Caco-2 (cell line): Measurements from ENCODE around the gene PBX4. TPM values are rescaled to one million over a fixed set of nuclear protein-coding genes. Genes with fewer than 3 reads are reported as not detected.

Experiments
- BruUV-seq: library from RNA; stranded (reverse); fragments of 400-500 nt; replicated peaks from 2 replicates; lab custom pipeline; 2021; lab: Mats Ljungman, UMichigan
- CTCF ChIA-PET: fragments of 300-600 bp; sonication (Branson Sonifier 250); formaldehyde crosslinking; loops from one replicate; lab custom pipeline; 2022; ENCODE audit warnings: antibody characterized with exemption; lab: Charles Lee
- POLR2A ChIA-PET: fragments of 300-600 bp; sonication (Branson Sonifier 250); formaldehyde crosslinking; loops from one replicate; lab custom pipeline; 2022; ENCODE audit warnings: antibody characterized with exemption; lab: Charles Lee
- DNase-seq, 2 experiments: peaks; one replicate each; pipeline versions ENCODE4 v3.0.0 to v3.0.0-alpha.2; 2020 to 2022
- H3K27me3 ChIP-seq: replicated peaks from 2 replicates; pipeline ENCODE4 v1.6.0; 2011; ENCODE audit warnings: low read length; ENCODE audit not compliant: control insufficient read depth, insufficient read depth
- H3K36me3 ChIP-seq: 2 replicates; pipeline ENCODE4 v1.5.1; 2011; ENCODE audit warnings: low read length; ENCODE audit not compliant: control insufficient read depth, insufficient read depth
- H3K4me1 ChIP-seq: fragments of 250-450 bp; sonication (Bioruptor Pico); 2 replicates; pipeline ENCODE4 v1.5.1; 2020; ENCODE audit warnings: mild to moderate bottlenecking
- H3K4me3 ChIP-seq: 2 replicates; pipeline ENCODE4 v1.5.1; 2011; ENCODE audit warnings: low read depth, mild to moderate bottlenecking, control low read depth, low read length
- H3K9me3 ChIP-seq: fragments of 250-450 bp; sonication (Bioruptor Pico); 2 replicates; pipeline ENCODE4 v1.5.1; 2020; ENCODE audit warnings: mild to moderate bottlenecking, moderate library complexity
- H3K27ac Mint-ChIP-seq: one replicate; pipeline ENCODE4 v1.8.0; 2022; ENCODE audit warnings: mixed read lengths; ENCODE audit not compliant: unreplicated experiment
- H3K27me3 Mint-ChIP-seq: one replicate; pipeline ENCODE4 v1.8.0; 2022; ENCODE audit warnings: mixed read lengths; ENCODE audit not compliant: insufficient read depth, unreplicated experiment
- H3K36me3 Mint-ChIP-seq: one replicate; pipeline ENCODE4 v1.8.0; 2022; ENCODE audit warnings: mild to moderate bottlenecking, mixed read lengths; ENCODE audit not compliant: insufficient read depth, unreplicated experiment
- H3K4me1 Mint-ChIP-seq: one replicate; pipeline ENCODE4 v1.8.0; 2022; ENCODE audit warnings: low read depth, mixed read lengths; ENCODE audit not compliant: unreplicated experiment
- H3K4me3 Mint-ChIP-seq: one replicate; pipeline ENCODE4 v1.8.0; 2022; ENCODE audit warnings: mild to moderate bottlenecking, moderate library complexity, mixed read lengths; ENCODE audit not compliant: unreplicated experiment
- H3K9me3 Mint-ChIP-seq: one replicate; pipeline ENCODE4 v1.8.0; 2022; ENCODE audit warnings: mixed read lengths; ENCODE audit not compliant: unreplicated experiment
- CTCF ChIP-seq, 2 experiments: fragments of 200-600 bp in 1 of 2; IDR thresholded peaks; 1 replicate in 1 of 2; 2 replicates in 1 of 2; pipeline versions ENCODE4 v1.5.1 to v1.8.0; 2011 to 2022; ENCODE audit warnings: antibody characterized with exemption in 1 of 2, control low read depth in 1 of 2, inconsistent platforms in 1 of 2, low read depth in 1 of 2, low read length in 1 of 2, mild to moderate bottlenecking in 1 of 2, moderate library complexity in 1 of 2; ENCODE audit not compliant: insufficient read depth in 1 of 2, severe bottlenecking in 1 of 2, unreplicated experiment in 1 of 2
- intact Hi-C: fragments of 100-400 bp; cut with micrococcal nuclease; formaldehyde crosslinking; loops from one replicate; pipeline ENCODE4 v1.10.0; 2022; ENCODE audit not compliant: unreplicated experiment
- total RNA-seq: library from RNA; stranded (reverse); gene quantifications from 2 replicates; pipeline ENCODE4 v1.2.3, GENCODE V29; 2022

Gene PBX4
- total RNA-seq, 1 experiment from 2014 or later: 3.5 TPM

- ChIA-PET POLR2A (no interaction called here), CTCF (no interaction called here)
- peaks cover 19% of the 10 kb centered on the region for H3K4me1 Mint-ChIP-seq
- peaks cover 39% of the 10 kb centered on the region for H3K36me3 Mint-ChIP-seq
- BruUV-seq: no TSS peak
- no peak for TF ChIP-seq CTCF (IDR thresholded peaks at IDR 0.05; ENCODE audit: insufficient read depth in 1 of 2, low read depth in 1 of 2, low read length in 1 of 2, severe bottlenecking in 1 of 2, unreplicated experiment in 1 of 2)
- H3K4me3 ChIP-seq: peak overlapping the region; percentile 87
- H3K9me3 ChIP-seq: no peaks in the 10 kb centered on the region
- H3K9me3 Mint-ChIP-seq: no peaks in the 10 kb centered on the region
- H3K4me3 Mint-ChIP-seq: peak overlapping the region; percentile 91
- H3K27me3 Mint-ChIP-seq: no peaks in the 10 kb centered on the region
- no peaks in the 10 kb centered on the region; the same call in 1 of the 2 replicates for H3K36me3 ChIP-seq
- no peaks in the 10 kb centered on the region for H3K4me1 ChIP-seq
- H3K27me3 ChIP-seq: no peaks in the 10 kb centered on the region
- peak overlapping the region; percentile 88 for H3K27ac Mint-ChIP-seq
- intact Hi-C loops: loop anchor here (1.0 to 5.0 kb wide), 3 partner anchors 8 to 94 kb away; partner anchors contain the start of genes ATP13A1 and PBX4
- DNase-seq: no peak
Observed at GRCh38 chr19:19626516-19627472, 8.3 kb upstream of the PBX4 start.

- no peaks in the 10 kb centered on the region for H3K9me3 Mint-ChIP-seq
- H3K36me3 Mint-ChIP-seq: peaks cover 41% of the 10 kb centered on the region
- BruUV-seq: no TSS peak
- no peak for TF ChIP-seq CTCF (IDR thresholded peaks at IDR 0.05; ENCODE audit: insufficient read depth in 1 of 2, low read depth in 1 of 2, low read length in 1 of 2, severe bottlenecking in 1 of 2, unreplicated experiment in 1 of 2)
- H3K27ac Mint-ChIP-seq: no peak overlapping the region
- ChIA-PET POLR2A (interaction anchor here (0.6 kb wide), 1 partner anchor 38 kb away, joined by 3 read pairs; no protein-coding TSS in a partner anchor), CTCF (interaction anchor here (0.6 kb wide), 1 partner anchor 14 kb away, joined by 3 read pairs; no protein-coding TSS in a partner anchor)
- no peaks in the 10 kb centered on the region for H3K27me3 ChIP-seq
- intact Hi-C loops: no loop called here
- H3K4me3 Mint-ChIP-seq: no peak overlapping the region
- no peaks in the 10 kb centered on the region for H3K9me3 ChIP-seq
- no peak overlapping the region for H3K4me3 ChIP-seq
- H3K36me3 ChIP-seq: no peaks in the 10 kb centered on the region
- DNase-seq: no peak
- H3K4me1 Mint-ChIP-seq: peaks cover 19% of the 10 kb centered on the region
- H3K27me3 Mint-ChIP-seq: no peaks in the 10 kb centered on the region
- H3K4me1 ChIP-seq: no peaks in the 10 kb centered on the region
Observed at GRCh38 chr19:19624032-19624570, 5.6 kb upstream of the PBX4 start.

GRCh38 chr19:19623383-19623782 lies 4.9 kb upstream of the PBX4 start:
- no TSS peak for BruUV-seq
- ChIA-PET POLR2A (no interaction called here), CTCF (no interaction called here)
- no peaks in the 10 kb centered on the region for H3K4me1 ChIP-seq
- H3K9me3 Mint-ChIP-seq: no peaks in the 10 kb centered on the region
- H3K27ac Mint-ChIP-seq: no peak overlapping the region
- H3K4me3 Mint-ChIP-seq: no peak overlapping the region
- no peaks in the 10 kb centered on the region for H3K9me3 ChIP-seq
- intact Hi-C loops: no loop called here
- no peak overlapping the region for H3K4me3 ChIP-seq
- H3K27me3 Mint-ChIP-seq: no peaks in the 10 kb centered on the region
- no peak for DNase-seq
- H3K27me3 ChIP-seq: no peaks in the 10 kb centered on the region
- peaks cover 41% of the 10 kb centered on the region for H3K36me3 Mint-ChIP-seq
- peaks cover 19% of the 10 kb centered on the region for H3K4me1 Mint-ChIP-seq
- TF ChIP-seq CTCF (IDR thresholded peaks at IDR 0.05; ENCODE audit: insufficient read depth in 1 of 2, low read depth in 1 of 2, low read length in 1 of 2, severe bottlenecking in 1 of 2, unreplicated experiment in 1 of 2): no peak
- no peaks in the 10 kb centered on the region for H3K36me3 ChIP-seq
